Measurements from ENCODE around the gene VAV3.
"Not testable (repeated sequence)": the region's sequence is repeated elsewhere in the genome, so short reads cannot be mapped to it uniquely, and the experiment has no call there.

Gene VAV3

GRCh38 chr1:107726860-107727259 is 238.1 kb downstream of the VAV3 start:
- no peak for DNase-seq

GRCh38 chr1:107724648-107725047 is 240.3 kb downstream of the VAV3 start:
- no peak for DNase-seq

GRCh38 chr1:107720210-107720609 is 244.8 kb downstream of the VAV3 start:
- not testable (repeated sequence) for DNase-seq

GRCh38 chr1:107710005-107710404 is 255.0 kb downstream of the VAV3 start:
- no peak for DNase-seq

- DNase-seq = no peak
These were observed 257.9 kb downstream of the VAV3 start for GRCh38 chr1:107707111-107707510.

GRCh38 chr1:107706182-107706581 is 258.8 kb downstream of the VAV3 start:
- no peak for DNase-seq

GRCh38 chr1:107704911-107705310 is 260.1 kb downstream of the VAV3 start:
- DNase-seq = no peak

- no peak for DNase-seq
These were observed 261.9 kb downstream of the VAV3 start for GRCh38 chr1:107702946-107703571.

- not testable (repeated sequence) for DNase-seq
These were observed 264.3 kb downstream of the VAV3 start for GRCh38 chr1:107700651-107701050.

GRCh38 chr1:107698161-107698560 is 266.8 kb downstream of the VAV3 start:
- no peak for DNase-seq

- DNase-seq = no peak
These were observed 269.6 kb downstream of the VAV3 start for GRCh38 chr1:107695341-107695740.

GRCh38 chr1:107692580-107693345 is 272.2 kb downstream of the VAV3 start:
- no peak for DNase-seq

GRCh38 chr1:107691540-107691939 is 273.4 kb downstream of the VAV3 start:
- no peak for DNase-seq

- no peak for DNase-seq
These were observed 274.5 kb downstream of the VAV3 start for GRCh38 chr1:107690491-107690890.

- no peak for DNase-seq
These were observed 275.2 kb downstream of the VAV3 start for GRCh38 chr1:107689733-107690132.

GRCh38 chr1:107689159-107689558 is 275.8 kb downstream of the VAV3 start:
- DNase-seq = no peak

- no peak for DNase-seq
These were observed 276.9 kb downstream of the VAV3 start for GRCh38 chr1:107687849-107688753.

GRCh38 chr1:107683683-107684082 is 281.3 kb downstream of the VAV3 start:
- DNase-seq = no peak

GRCh38 chr1:107683191-107683657 is 281.8 kb downstream of the VAV3 start:
- DNase-seq = no peak

GRCh38 chr1:107682467-107682866 is 282.5 kb downstream of the VAV3 start:
- DNase-seq = no peak

- no peak for DNase-seq
These were observed 283.9 kb downstream of the VAV3 start for GRCh38 chr1:107681001-107681479.

GRCh38 chr1:107680579-107680985 is 284.4 kb downstream of the VAV3 start:
- no peak for DNase-seq

- no peak for DNase-seq
These were observed 285.5 kb downstream of the VAV3 start for GRCh38 chr1:107679411-107679953.
